GM15510 (cell line): ENCODE measurements around the gene POLR2C.

Source experiments
- POLR2A ChIP-seq: IDR thresholded peaks from 3 replicates; pipeline ENCODE4 v1.6.1; 2011; ENCODE audit warnings: borderline replicate concordance; ENCODE audit not compliant: insufficient read length; ENCODE audit errors: extremely low read depth

The POLR2C gene

DNA sequence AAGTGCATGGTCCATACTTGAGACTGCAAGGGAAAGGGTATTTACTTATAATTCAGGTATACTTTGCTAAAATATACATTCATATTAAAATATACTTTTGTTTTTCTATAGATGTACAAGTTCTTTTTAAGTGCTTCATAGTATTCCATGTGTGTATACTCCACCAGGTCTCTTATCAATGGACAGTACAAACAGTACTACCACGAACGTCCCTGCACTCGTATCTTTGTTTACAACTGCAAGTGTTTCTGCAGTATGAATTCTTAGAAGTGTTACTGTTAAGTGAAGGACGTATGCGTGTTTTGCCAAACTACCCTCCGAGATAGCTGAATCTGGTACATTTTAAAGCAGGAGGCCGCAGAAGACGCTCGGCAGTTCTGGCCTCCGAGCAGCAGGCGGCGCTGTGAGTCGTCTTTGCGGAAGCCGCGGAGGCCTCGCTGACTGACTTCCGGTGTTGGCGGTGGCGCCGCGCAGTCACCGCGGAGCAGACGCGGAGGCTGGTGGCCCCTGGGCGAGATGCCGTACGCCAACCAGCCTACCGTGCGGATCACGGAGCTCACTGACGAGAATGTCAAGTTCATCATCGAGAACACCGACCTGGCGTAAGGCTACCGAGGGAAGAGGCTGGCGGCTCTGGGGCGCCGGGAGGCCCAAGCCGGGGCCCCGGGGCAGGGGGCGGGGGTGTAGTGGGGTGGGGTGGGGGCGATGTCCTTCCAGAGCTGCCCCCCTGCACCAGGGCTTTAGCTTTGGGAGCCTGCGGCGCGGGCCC, at the start of gene POLR2C:
Gene POLR2C, plus strand, starts transcription at position 471 of the 769 bp plus-strand sequence. Its CDS starts 46 bp downstream, at position 517.
- peak; percentile 98 for TF ChIP-seq POLR2A

DNA sequence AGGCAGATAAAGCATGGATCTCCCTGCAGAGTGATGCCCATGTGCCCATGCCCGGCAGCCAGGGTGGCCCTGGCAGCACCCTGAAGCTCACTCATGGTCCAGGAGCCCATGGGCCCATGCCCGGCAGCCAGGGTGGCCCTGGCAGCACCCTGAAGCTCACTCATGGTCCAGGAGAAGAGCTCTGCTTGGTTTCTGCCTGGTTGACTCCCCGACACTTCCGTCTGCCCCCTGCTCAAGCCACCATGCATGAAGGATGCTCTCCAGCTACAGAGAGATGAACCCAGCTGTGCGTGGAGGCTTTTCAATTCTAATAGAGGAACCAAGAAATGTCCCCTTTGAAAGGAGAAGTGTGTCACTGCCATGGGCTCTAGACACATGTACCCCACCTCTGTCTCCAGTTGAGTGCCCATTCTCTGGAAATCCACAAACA, 49.2 kb upstream of the POLR2C start:
- TF ChIP-seq POLR2A, result no peak

DNA sequence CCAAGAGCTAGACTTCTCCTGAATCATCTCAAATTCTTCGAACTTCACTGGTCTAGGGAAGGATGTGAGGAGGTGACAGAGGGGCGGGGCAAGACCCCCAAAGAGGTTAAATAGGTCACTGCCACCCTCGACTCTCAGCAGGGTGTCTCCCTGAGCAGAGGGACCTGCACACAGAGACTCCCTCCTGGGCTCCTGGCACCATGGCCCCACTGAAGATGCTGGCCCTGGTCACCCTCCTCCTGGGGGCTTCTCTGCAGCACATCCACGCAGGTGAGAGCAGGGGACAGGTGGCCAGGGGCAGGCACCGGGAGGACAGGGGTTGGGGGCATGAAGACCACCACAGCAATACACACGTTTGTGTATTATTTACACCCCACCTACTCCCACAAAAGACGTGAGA, 48.7 kb upstream of the POLR2C start:
- TF ChIP-seq POLR2A, result no peak

DNA sequence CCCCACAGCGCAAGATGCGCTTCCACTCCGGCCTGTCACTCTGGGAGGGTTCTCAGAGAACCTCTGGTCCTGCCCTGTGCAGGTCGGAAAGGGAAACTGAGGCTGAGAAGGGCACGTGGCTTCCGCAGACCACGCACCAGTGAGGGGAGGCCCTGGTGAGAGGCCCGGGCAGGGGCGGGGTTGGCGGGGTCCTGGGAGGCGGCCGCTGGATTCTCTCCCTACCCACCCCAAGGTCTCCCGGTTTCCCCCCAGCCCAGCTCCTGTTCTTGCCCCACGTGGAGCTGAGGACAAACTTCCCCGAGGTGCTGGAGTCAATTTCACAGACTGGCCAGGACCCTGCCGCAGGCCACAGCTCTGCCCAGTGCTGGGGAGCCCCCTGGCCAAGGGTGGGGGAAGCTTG, 46.4 kb upstream of the POLR2C start:
- no peak for TF ChIP-seq POLR2A

DNA sequence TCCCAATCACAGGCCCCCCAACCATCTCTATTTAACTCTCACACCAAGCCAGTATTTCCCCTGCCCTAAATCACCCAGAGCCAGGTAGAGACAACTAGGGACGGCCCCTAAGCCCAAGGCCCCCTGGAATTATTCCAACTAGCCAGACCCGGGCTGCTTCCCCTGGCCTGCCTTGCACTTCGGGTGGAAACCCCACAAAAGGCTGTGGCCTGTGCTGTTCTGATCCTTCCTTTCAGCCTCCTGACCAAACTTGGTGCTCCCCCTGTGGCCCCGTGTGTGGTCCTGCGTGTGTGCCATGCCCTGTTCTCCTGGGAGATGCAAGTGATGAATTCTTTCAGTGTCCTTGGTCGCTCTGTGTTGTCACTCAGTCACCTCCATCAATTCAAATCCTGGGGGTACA, 43.0 kb upstream of the POLR2C start:
- TF ChIP-seq POLR2A, result no peak

DNA sequence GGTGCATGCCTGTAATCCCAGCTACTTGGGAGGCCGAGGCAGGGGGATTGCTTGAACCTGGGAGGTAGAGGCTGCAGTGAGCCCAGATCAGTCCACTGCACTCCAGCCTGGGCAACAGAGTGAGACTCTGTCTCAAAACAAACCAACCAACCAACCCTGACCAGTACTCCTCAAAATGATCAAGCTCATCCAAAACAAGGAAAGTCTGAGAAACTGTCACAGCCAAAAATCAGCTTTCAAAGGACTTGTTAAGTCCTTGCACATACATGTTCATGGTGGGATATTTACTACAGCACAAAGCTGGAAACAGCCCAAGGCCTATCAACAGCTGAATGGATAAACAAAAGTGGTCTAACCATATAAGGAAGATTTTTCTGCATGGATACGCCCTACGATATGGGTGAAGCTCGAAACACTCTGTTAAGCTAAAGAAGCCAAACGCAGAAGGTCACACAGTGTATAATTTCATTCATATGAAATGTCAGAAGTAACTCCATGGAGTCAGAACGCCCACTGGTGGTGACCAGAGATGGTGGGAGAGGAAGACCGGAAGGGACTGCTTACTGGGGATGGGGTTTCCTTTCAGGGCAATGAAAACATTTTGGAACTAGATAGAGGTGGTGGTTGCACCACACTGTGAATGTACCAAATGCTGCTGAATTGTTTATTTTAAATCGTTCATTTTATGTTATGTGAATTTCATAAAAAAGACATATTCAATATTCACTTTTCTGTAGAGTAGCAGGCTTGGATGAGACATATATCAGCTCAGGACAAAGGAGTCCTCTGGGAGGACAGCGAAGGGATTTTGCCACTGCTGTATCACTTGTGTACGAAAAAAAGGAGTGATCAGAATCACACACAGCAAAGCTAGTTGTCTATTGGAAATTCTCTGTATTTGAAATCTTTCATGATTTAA, 40.2 kb upstream of the POLR2C start:
- TF ChIP-seq POLR2A, result no peak

DNA sequence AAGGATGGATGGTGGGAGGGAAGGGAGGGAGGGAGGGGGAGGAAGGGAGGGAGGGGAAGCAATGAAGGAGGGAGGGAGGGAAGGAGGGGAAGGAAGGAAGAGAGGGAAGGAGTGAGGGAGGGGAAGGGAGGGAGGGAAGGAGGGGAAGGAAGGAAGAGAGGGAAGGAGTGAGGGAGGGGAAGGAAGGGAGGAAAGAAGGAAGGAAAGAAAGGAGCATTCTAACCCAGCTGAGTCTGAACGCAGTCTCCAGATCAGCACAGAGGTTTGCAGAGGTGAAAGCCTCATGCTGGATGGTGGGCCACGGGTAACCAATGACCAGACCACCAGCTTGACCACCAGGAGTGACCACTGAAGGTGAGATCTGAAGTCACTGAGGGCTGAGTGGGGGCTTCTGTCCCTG, 39.3 kb upstream of the POLR2C start:
- no peak for TF ChIP-seq POLR2A

DNA sequence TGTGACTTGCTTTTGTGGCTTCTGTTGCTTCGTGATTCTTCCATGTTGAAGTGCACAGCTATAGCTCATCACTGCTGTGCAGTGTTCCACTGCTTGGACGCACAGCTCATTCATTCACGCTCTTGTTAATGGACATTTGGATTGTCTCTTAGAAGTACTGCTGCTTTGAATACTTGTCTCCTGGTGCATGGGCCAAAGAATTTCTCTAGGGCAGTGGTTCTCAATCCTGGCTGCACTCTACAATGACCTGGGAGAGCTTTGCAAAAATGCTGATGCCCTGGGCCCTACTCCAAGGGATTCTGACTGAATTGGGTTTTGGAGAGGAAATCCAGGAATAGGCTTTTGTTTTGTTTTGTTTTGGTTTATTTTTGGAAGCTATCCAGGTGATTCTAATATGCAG, 37.9 kb upstream of the POLR2C start:
- TF ChIP-seq POLR2A, result no peak

DNA sequence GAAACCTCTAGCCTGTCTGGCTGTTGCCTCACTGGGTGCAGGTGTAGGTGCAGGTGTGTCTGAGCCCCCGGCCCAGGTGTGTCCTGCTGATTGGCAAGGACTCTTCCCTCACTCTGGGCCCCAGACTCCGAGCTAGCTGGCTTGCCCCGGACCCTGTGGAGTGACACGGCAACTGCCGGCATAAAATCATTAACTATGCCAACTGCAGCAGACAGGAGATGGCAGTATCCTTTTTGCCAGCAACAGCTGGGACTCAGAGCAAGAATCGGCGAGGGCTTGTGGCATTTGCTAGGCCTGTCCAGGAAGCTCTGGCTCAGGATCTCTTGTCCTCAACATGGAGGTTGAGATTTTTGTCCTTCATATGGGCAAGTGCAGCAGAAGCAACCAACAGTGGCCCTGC, 36.1 kb upstream of the POLR2C start:
- TF ChIP-seq POLR2A, result no peak

DNA sequence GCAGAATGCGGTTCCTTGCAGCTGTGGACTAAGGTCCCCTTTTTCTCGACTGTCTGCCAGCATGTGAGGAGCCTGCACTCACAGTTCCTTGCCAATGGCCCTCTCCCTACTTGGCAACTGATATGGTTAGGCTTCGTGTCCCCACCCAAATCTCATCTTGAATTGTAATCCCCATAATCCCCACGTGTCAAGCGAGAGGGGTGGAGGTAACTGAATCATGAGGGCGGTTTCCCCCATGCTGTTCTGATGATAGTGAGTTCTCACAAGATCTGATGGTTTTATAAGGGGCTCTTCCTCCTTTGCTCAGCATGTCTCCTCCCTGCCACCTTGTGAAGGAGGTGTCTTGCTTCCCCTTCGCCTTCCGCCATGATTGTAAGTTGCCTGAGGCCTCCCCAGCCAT, 35.2 kb upstream of the POLR2C start:
- TF ChIP-seq POLR2A, result no peak

DNA sequence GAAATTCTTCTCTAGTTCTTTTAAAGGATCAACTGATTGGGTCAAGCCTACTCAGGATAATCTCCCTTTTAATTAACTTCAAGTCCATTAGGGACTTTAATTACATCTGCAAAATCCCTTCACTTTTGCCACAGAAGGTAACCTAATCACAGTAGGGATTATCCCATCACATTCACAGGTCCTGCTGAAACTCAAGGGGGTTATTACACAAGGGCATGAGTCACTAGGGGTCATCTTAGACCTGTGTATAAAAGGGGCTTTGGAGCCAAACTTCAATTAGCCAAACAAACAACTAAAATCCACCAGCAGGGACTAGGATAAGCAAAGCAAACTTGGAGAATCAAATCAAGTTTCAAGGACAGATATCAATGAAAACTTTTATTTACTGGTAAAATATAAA, 34.7 kb upstream of the POLR2C start:
- TF ChIP-seq POLR2A, result no peak

DNA sequence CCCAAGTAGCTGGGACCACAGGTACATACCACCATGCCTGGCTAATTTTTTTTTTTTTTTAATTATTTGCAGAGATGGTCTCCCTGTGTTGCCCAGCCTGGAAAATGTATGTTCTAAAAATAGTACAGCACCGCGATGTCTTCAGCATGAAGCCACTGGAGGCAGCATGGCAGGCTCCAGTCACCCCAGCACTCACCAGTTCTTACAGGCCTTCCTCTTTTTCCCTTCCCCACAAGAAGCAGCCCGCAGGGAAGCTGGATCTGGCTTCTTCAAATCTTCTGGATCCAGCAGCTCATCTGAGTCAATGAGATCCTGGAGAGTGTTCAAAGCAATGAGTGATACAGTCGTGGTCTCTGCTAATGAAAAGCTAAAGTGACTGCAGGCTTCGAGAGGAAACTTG, 31.5 kb upstream of the POLR2C start:
- no peak for TF ChIP-seq POLR2A

DNA sequence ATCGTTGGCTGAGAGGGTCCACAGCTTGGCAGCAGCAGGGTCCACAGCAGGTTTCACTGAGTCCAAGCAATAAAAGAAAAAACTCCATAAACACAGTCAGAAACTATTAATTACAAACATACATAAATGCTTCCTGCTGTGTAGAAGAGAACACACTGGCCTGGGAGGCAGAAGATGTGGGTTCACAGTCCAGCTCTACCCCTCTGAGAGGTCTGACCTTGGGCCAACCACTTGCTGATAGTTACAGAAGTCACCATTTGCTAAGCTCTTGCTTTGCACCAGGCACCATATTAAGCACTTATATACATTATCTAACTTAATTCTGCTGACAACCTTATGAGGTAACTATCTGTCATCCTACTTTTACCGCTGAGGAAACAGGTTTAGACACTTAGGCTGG, 30.0 kb upstream of the POLR2C start:
- TF ChIP-seq POLR2A, result no peak

DNA sequence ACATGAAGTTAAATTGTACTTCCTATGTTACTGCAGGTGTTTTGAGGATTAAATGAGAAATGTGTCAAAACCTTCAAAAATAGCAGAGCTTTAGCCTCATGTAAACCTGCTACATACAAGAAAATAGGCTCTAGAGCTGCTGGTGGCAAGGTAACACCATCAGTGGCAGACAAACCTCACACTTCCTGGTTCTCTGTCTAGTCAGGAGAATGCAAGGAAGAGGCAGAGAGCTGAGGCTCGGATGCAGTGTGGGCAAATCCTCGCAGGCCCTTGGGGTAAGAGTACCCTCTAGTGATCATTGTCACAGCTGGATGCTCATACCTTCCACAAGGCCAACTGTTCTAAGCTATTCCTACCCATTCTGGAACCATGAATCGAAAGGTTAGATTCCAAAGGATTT, 29.5 kb upstream of the POLR2C start:
- TF ChIP-seq POLR2A, result no peak

DNA sequence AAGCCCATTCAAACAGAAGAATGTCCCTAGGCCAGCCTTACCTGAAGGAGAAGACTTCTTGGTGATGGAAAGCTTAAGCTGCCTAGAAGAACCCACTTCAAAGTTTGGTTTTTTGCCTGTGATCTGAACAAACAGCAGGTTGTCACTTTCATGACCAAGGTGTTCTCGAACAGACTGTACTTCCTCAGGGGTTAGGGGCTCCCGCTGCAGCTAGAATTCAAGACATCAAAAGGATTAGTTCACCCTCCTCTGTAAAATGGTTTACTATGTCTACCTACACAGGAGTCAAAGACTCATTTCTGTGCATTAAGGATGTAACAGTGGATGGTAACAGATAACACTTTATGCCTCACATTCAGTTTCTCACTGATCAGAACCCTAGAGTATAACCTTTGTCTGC, 28.5 kb upstream of the POLR2C start:
- no peak for TF ChIP-seq POLR2A

DNA sequence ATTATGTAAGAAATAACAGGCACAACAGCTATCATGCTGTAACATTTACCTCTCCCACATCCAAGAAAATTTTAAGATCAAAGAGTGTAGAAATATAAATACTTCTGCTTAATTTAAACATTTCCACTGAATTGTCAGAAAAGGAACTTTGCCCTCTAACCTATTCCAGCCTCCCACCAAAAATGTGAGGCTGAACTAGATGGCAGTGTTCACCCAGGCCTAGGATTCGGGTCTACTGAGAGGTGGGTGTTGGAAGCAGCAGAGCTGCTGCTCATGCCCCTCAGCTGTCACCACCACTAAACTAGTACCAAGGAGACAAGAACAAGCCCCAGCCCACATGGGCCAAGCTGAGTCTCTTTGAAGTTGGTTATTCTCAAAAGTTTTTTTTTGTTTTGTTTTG, 26.6 kb upstream of the POLR2C start:
- TF ChIP-seq POLR2A, result no peak
